ENCODE data around the gene MTFR1L. TPM values are rescaled to one million over a fixed set of nuclear protein-coding genes. Genes with fewer than 3 reads are reported as not detected.
A peak's percentile ranks its signal among the peaks of the same experiment; 100 is the strongest.

The MTFR1L gene
- total RNA-seq, 1 experiment from 2014 or later = 32.5 TPM

- Histone ChIP-seq H3K18ac (ENCODE audit: insufficient read length, low read depth, low read length) (no peak overlapping the region), H3K4me2 (ENCODE audit: insufficient read depth, insufficient read length, low read length) (no peak overlapping the region), H3K27ac (ENCODE audit: insufficient read length, low read depth, low read length) (no peak overlapping the region), H2AFZ (ENCODE audit: low read length) (no peak overlapping the region), H3K9ac (ENCODE audit: extremely low read depth, insufficient read length, low read length) (no peak overlapping the region), H4K5ac (ENCODE audit: insufficient read length, low read depth, low read length) (no peak overlapping the region), H3K79me1 (ENCODE audit: insufficient read depth, low read depth, low read length, poor library complexity, severe bottlenecking) (no peaks in the 10 kb centered on the region), H3K9me3 (ENCODE audit: control insufficient read depth, low read depth, low read length) (no peaks in the 10 kb centered on the region), H3K4me1 (ENCODE audit: insufficient read depth, low read length) (0 out of 2 replicates have a peak, but pooled peaks cover 4% of the 10 kb centered on the region), H2AK5ac (ENCODE audit: insufficient read length, low read length) (no peak overlapping the region), H2BK120ac (ENCODE audit: low read depth, low read length, poor library complexity, severe bottlenecking) (no peak overlapping the region), H2BK12ac (ENCODE audit: insufficient read length, low read depth, low read length) (no peak overlapping the region), H2BK5ac (ENCODE audit: insufficient read length, low read length) (no peak overlapping the region), H2BK15ac (ENCODE audit: low read depth, low read length) (no peak overlapping the region), H4K8ac (replicated peaks; ENCODE audit: insufficient read length, low read depth, low read length) (no peak overlapping the region), H4K91ac (ENCODE audit: insufficient read length, low read depth, low read length) (no peak overlapping the region), H3K23ac (ENCODE audit: insufficient read length, low read depth, low read length) (no peak overlapping the region), H3T11ph (ENCODE audit: low read length) (no peak overlapping the region), H3K27me3 (ENCODE audit: insufficient read depth, low read length) (no peaks in the 10 kb centered on the region), H2BK20ac (ENCODE audit: low read depth, low read length, poor library complexity, severe bottlenecking) (no peak overlapping the region), H3K56ac (ENCODE audit: insufficient read length, low read depth, low read length) (no peak overlapping the region), H3K79me2 (ENCODE audit: insufficient read depth, low read length) (no peaks in the 10 kb centered on the region; the same call in 1 of the 2 replicates), H3K4ac (ENCODE audit: low read depth, low read length) (no peak overlapping the region), H3K14ac (ENCODE audit: insufficient read depth, low read length) (no peak overlapping the region), H4K20me1 (ENCODE audit: control insufficient read depth, insufficient read depth, insufficient read length) (no peaks in the 10 kb centered on the region), H3K23me2 (ENCODE audit: insufficient read length, low read depth, low read length, poor library complexity, severe bottlenecking) (peaks cover 5% of the 10 kb centered on the region)
- H3K36me3 Mint-ChIP-seq (ENCODE audit: insufficient read depth in 1 of 3, low read depth in 3 of 3) = peaks cover 5 to 38% (median 28%) of the 10 kb centered on the region in 3 experiments; a peak in 6 of 7 replicates
- peak overlapping the region in 1 of 3 experiments; percentile 68; a peak in 1 of 7 replicates for H3K27ac Mint-ChIP-seq
- DNase-seq = no peak
- TF ChIP-seq, protein P1, sequence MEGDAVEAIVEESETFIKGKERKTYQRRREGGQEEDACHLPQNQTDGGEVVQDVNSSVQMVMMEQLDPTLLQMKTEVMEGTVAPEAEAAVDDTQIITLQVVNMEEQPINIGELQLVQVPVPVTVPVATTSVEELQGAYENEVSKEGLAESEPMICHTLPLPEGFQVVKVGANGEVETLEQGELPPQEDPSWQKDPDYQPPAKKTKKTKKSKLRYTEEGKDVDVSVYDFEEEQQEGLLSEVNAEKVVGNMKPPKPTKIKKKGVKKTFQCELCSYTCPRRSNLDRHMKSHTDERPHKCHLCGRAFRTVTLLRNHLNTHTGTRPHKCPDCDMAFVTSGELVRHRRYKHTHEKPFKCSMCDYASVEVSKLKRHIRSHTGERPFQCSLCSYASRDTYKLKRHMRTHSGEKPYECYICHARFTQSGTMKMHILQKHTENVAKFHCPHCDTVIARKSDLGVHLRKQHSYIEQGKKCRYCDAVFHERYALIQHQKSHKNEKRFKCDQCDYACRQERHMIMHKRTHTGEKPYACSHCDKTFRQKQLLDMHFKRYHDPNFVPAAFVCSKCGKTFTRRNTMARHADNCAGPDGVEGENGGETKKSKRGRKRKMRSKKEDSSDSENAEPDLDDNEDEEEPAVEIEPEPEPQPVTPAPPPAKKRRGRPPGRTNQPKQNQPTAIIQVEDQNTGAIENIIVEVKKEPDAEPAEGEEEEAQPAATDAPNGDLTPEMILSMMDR (conservative IDR thresholded peaks at IDR 0.05) = no peak
- no CpG with 5 or more reads among the region's 2 CpGs for WGBS (ENCODE audit: extremely low coverage, insufficient read length, low lambda C conversion rate)
- H3K27me3 Mint-ChIP-seq (ENCODE audit: low read depth) = peaks cover 13% of the 10 kb centered on the region
- H3K4me1 Mint-ChIP-seq = peaks cover 10 to 13% of the 10 kb centered on the region in 2 experiments
- no peak overlapping the region for H3K4me3 Mint-ChIP-seq
- H3K9me3 Mint-ChIP-seq = no peaks in the 10 kb centered on the region
Measured at GRCh38 chr1:25825605-25826004, 5.9 kb downstream of the MTFR1L start.
